PC-9 (cell line): ENCODE data around the gene PRR19.

Experiments used
- CTCF ChIP-seq: fragments of 200-600 bp; sonication (generic); conservative IDR thresholded peaks from 2 replicates; pipeline ENCODE4 v1.6.1; 2017; ENCODE audit warnings: mixed run types, antibody characterized with exemption, mild to moderate bottlenecking, moderate library complexity
- EZH2 ChIP-seq: fragments of 200-600 bp; sonication (generic); IDR thresholded peaks from 2 replicates; pipeline ENCODE4 v1.8.0; 2017; ENCODE audit warnings: antibody characterized with exemption, low read depth

DNA sequence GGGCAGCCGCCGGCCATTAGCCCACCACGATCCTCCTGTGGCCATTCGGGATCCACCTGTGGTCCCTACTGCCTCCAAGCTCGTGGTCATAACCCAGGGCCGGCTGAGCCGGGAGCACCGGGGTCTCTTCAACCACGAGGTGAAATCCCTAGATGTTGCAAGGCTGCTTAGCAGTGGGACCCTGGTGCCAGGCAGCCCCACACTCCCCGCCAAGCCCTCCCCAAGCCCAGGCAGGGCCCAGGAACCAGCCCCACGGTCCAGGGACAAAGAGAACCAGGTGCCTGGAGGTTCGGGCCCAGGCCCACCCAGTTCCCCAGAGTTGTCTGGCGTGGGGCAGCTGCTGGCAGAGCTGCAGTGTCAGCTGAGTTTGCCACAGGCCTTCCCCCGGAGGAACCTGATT lies 7.8 kb downstream of the PRR19 start:
- TF ChIP-seq EZH2, result no peak
- TF ChIP-seq CTCF, result no peak
